Measurements from ENCODE around the gene HLF. TPM values are rescaled to one million over a fixed set of nuclear protein-coding genes. Genes with fewer than 3 reads are reported as not detected.
A peak's percentile ranks its signal among the peaks of the same experiment; 100 is the strongest.

The HLF gene
- total RNA-seq, 8 experiments from 2014 or later: 0.31 to 2.6 (median 0.77) TPM

DNA sequence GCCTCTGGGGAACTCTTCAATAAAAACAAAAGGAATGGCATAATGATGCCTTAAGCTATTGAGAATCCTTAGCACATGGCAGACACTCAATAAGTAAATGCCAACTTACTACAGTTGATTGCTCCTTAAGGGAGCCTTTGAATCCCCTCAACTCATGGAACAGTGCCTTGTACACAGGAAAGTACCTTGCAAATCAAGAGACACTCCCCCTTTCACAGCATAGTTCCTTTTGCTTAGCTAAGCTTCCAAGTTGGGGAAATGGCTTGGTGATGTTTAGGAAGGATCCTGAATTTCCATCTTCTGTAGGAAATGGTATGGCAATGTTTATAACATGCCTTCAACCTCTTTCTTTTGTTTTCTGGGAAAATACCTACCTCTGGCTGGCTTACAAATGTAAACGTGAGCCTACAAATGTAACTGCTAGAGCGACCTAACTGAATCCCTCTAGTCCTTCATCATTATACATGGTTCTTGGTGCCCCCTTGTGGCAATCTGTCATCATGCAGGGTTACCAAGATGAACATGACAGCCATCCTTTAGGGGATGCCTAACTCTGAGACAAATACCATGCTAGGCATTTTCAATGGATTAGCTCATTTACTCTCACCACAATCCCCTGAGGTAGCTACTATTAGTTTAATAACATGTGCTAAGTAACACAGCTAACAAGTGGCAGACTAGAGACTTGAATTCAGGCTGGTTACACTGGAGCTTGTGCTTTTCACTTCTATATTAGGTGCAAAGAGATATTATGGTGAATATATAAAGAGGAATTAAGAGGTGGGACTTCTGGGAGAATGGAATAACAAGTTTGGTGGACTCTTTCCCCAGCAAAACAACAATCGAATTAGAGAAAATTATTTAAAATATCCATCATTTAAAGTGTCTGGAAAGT is 91.9 kb downstream of the HLF start:
- in situ Hi-C loops (cut with MboI; ENCODE audit: low pct_unique_long_range_greater_than_20kb in 2 of 9, low sequenced_read_pairs in 9 of 9, unreplicated experiment in 9 of 9): loop anchor here in 2 of 9 experiments (25.0 kb wide), 2 partner anchors 156 to 369 kb away; partner anchors contain the start of gene SMIM36 (in 1 of the 2)
- ATAC-seq (replicated peaks in 6 of 8): peak in 4 of 8 experiments; percentile 49 to 98 (median 96)
- Histone ChIP-seq H3K4me3 (no peak overlapping the region), H3K27ac (no peak overlapping the region), H3K4me1 (replicated peaks in 1 of 2) (no peaks in the 10 kb centered on the region)
- 0 to 83% (median 47%) methylated on average over 1 to 3 of the region's 3 CpGs for WGBS, 10 experiments

- in situ Hi-C loops (cut with MboI; ENCODE audit: low pct_unique_long_range_greater_than_20kb in 2 of 9, low sequenced_read_pairs in 9 of 9, unreplicated experiment in 9 of 9): loop anchor here in 2 of 9 experiments (25.0 kb wide), 2 partner anchors 151 to 374 kb away; partner anchors contain the start of gene SMIM36 (in 1 of the 2)
- no peak overlapping the region for H3K27ac ChIP-seq
- ATAC-seq (replicated peaks in 6 of 8): no peak
- no peaks in the 10 kb centered on the region for H3K4me1 ChIP-seq (replicated peaks in 1 of 2)
- H3K4me3 ChIP-seq: no peak overlapping the region
Observed at GRCh38 chr17:55360971-55361370, 96.2 kb downstream of the HLF start.

DNA sequence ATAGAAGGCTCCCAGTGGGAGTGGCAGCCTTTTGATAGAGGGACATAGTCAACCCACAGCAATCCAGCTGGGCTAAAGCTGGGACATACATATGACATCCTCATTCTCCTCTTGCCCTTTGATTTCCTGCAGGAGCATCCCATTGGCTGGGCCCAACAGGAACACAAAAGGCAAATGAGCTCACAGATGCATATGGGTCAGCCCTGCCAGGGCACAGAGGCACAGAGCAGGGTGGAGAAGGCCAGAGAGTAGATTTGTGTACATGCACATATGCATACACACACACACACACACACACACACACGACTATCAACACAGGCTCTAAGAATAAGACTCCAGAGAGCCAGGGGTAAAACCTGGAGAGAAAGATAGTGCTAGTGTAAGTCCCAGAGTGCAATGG is 98.3 kb downstream of the HLF start:
- no peaks in the 10 kb centered on the region for H3K4me1 ChIP-seq (replicated peaks in 1 of 2)
- no peak overlapping the region for H3K27ac ChIP-seq
- peak in 3 of 8 experiments; percentile 96 to 99 (median 97) for ATAC-seq (replicated peaks in 6 of 8)
- in situ Hi-C loops (cut with MboI; ENCODE audit: low pct_unique_long_range_greater_than_20kb in 2 of 9, low sequenced_read_pairs in 9 of 9, unreplicated experiment in 9 of 9): loop anchor here in 2 of 9 experiments (25.0 kb wide), 2 partner anchors 149 to 376 kb away; partner anchors contain the start of gene SMIM36 (in 1 of the 2)
- 50% methylated on average over 1 of the region's 1 CpG; no CpG with 5 or more reads in 9 of the 10 experiments for WGBS, 10 experiments
- H3K4me3 ChIP-seq: no peak overlapping the region

GRCh38 chr17:55366020-55366481 is 101.3 kb downstream of the HLF start:
- in situ Hi-C loops (cut with MboI; ENCODE audit: low pct_unique_long_range_greater_than_20kb in 2 of 9, low sequenced_read_pairs in 9 of 9, unreplicated experiment in 9 of 9): loop anchor here in 2 of 9 experiments (25.0 kb wide), 2 partner anchors 146 to 379 kb away; partner anchors contain the start of gene SMIM36 (in 1 of the 2)
- no peak overlapping the region for H3K27ac ChIP-seq

GRCh38 chr17:55368706-55369105 is 103.9 kb downstream of the HLF start:
- 57 to 100% (median 80%) methylated on average over 1 to 2 of the region's 3 CpGs; no CpG with 5 or more reads in 7 of the 10 experiments for WGBS, 10 experiments
- in situ Hi-C loops (cut with MboI; ENCODE audit: low pct_unique_long_range_greater_than_20kb in 2 of 9, low sequenced_read_pairs in 9 of 9, unreplicated experiment in 9 of 9): loop anchor here in 2 of 9 experiments (25.0 kb wide), 2 partner anchors 144 to 381 kb away; partner anchors contain the start of gene SMIM36 (in 1 of the 2)

More at GRCh38 chr17:55366020-55366481, 101.3 kb downstream of the HLF start:
- no peaks in the 10 kb centered on the region for H3K4me1 ChIP-seq (replicated peaks in 1 of 2)
- H3K4me3 ChIP-seq: no peak overlapping the region
- 18 to 73% (median 38%) methylated on average over 1 of the region's 1 CpG; no CpG with 5 or more reads in 2 of the 10 experiments for WGBS, 10 experiments
- no peak for ATAC-seq (replicated peaks in 6 of 8)

More at GRCh38 chr17:55368706-55369105, 103.9 kb downstream of the HLF start:
- Histone ChIP-seq H3K4me3 (no peak overlapping the region), H3K27ac (no peak overlapping the region), H3K4me1 (replicated peaks in 1 of 2) (no peaks in the 10 kb centered on the region)
- no peak for ATAC-seq (replicated peaks in 6 of 8)

Other genes starting within 250 kb of the HLF start
- gene MMD, start 156.9 kb downstream of the HLF start, total RNA-seq: 10 to 100 TPM in 5 of 8 experiments, 1 to 10 TPM in 3; 2.3 to 51.5 (median 45.2) TPM
- under 1 TPM in 3 of 8 experiments, not detected in 5; 0.09 to 0.85 (median 0.21) TPM for gene SMIM36, start 246.5 kb downstream of the HLF start, total RNA-seq

All from motor neuron (in vitro differentiated cells).